Vagina (tissue), 2 donors: ENCODE data around the gene CSNK2A1. TPM values are rescaled to one million over a fixed set of nuclear protein-coding genes. Genes with fewer than 3 reads are reported as not detected.
A peak's percentile ranks its signal among the peaks of the same experiment; 100 is the strongest.

Source experiments
- DNase-seq, 2 donors: peaks; one replicate each; pipeline ENCODE4 v3.0.0-alpha.2; 2017; ENCODE audit errors: extremely low spot score in 2 of 2
- H3K27ac ChIP-seq: fragments of 200-600 bp; sonication (generic); one replicate; pipeline ENCODE4 v1.5.1; 2019
- H3K27me3 ChIP-seq: fragments of 200-600 bp; sonication (generic); one replicate; pipeline ENCODE4 v1.5.1; 2019
- H3K36me3 ChIP-seq, 2 donors: fragments of 200-600 bp; sonication (generic); one replicate each; pipeline ENCODE4 v1.5.1; 2017 to 2019
- H3K4me1 ChIP-seq: fragments of 200-600 bp; sonication (generic); one replicate; pipeline ENCODE4 v1.5.1; 2019
- H3K4me3 ChIP-seq, 2 donors: fragments of 200-600 bp; sonication (generic); 1 replicate in 1 of 2; 2 replicates in 1 of 2; pipeline ENCODE4 v1.5.1; 2016 to 2019
- H3K9me3 ChIP-seq: fragments of 200-600 bp; sonication (generic); one replicate; pipeline ENCODE4 v1.5.1; 2019
- POLR2A ChIP-seq, 2 donors: fragments of 450-650 bp; IDR thresholded peaks; one replicate each; pipeline ENCODE4 v1.6.1; 2017; ENCODE audit warnings: antibody characterized with exemption in 2 of 2, mild to moderate bottlenecking in 2 of 2, moderate library complexity in 2 of 2
- POLR2AphosphoS5 ChIP-seq, 2 donors: sonication (generic); formaldehyde crosslinking; IDR thresholded peaks; one replicate each; pipeline ENCODE4 v1.9.0; 2017; ENCODE audit warnings: antibody characterized with exemption in 2 of 2, mild to moderate bottlenecking in 2 of 2, low read depth in 1 of 2; ENCODE audit not compliant: insufficient read depth in 1 of 2
- intact Hi-C: fragments of 100-400 bp; cut with DNase I; formaldehyde crosslinking; loops from one replicate; pipeline ENCODE4 v1.15.1; 2023
- total RNA-seq: library from RNA; depleted of rRNA; stranded (reverse); fragments of >200 nt; gene quantifications from one replicate; pipeline ENCODE4 v1.2.3, GENCODE V29; 2016
- TF ChIP-seq, protein P1 (sequence below), 3 experiments: fragments of 450-650 bp in 2 of 3; fragments of 200-600 bp in 1 of 3; sonication (generic) in 1 of 3; IDR thresholded peaks; one replicate each; pipeline ENCODE4 v1.5.1; 2017 to 2019; ENCODE audit warnings: antibody characterized with exemption in 3 of 3, mild to moderate bottlenecking in 2 of 3, moderate library complexity in 2 of 3

The CSNK2A1 gene
- 70.0 TPM for total RNA-seq

DNA sequence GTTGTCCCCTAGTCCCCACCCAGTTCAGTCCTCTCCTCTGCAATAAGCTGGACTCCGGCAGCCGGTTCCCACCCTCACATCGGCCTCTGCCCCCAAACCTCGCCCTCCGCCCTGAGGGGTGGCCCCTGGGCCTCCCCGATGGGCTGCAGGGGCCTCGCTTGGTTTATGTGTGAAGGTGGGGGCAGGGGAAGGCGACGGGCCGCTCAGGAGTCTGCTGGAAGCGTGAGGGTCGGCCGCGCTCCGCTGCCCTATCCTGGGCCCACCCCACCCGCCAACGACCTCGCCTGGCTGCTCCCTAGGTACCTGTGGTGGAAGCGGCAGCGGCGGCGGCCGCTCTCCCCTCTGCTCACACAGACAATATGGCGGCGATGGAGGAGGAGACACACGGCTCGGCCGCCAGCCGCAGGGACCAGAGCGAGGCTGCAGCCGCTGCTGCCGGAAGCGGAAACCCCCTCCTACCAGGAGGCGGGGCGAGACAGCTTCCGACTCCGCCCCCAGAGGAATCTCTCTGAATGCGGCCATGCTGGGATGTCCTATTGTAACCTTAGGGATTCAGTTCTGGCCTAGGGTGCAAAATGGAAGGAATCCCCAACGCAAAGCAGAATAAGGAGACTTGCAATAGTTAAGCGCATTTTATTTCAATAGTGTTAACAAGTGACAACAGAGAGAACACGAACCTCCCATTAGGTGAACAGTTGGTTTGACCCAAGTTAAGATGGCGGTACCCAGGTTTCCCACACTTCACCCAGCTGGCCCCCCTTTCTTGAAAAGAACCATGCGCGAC, at the start of gene CSNK2A1:
TSS of gene CSNK2A1 (minus strand) at position 422 of the 784 bp plus-strand sequence. CDS start 35,239 bp downstream, outside the sequence.
- Histone ChIP-seq H3K4me1 (peaks cover 47% of the 10 kb centered on the region), H3K27me3 (no peaks in the 10 kb centered on the region), H3K4me3 (peak within 1 kb of the TSS; percentile 84 to 87), H3K9me3 (no peaks in the 10 kb centered on the region), H3K27ac (peak within 1 kb of the TSS; percentile 94), H3K36me3 (no peaks in the 10 kb centered on the region)
- TF ChIP-seq POLR2A (IDR thresholded peaks at IDR 0.05) (peak in 1 of 2 donors; percentile 79), POLR2AphosphoS5 (IDR thresholded peaks at IDR 0.05; ENCODE audit: insufficient read depth in 1 of 2, low read depth in 1 of 2) (peak; percentile 95 to 97)
- TF ChIP-seq, protein P1, sequence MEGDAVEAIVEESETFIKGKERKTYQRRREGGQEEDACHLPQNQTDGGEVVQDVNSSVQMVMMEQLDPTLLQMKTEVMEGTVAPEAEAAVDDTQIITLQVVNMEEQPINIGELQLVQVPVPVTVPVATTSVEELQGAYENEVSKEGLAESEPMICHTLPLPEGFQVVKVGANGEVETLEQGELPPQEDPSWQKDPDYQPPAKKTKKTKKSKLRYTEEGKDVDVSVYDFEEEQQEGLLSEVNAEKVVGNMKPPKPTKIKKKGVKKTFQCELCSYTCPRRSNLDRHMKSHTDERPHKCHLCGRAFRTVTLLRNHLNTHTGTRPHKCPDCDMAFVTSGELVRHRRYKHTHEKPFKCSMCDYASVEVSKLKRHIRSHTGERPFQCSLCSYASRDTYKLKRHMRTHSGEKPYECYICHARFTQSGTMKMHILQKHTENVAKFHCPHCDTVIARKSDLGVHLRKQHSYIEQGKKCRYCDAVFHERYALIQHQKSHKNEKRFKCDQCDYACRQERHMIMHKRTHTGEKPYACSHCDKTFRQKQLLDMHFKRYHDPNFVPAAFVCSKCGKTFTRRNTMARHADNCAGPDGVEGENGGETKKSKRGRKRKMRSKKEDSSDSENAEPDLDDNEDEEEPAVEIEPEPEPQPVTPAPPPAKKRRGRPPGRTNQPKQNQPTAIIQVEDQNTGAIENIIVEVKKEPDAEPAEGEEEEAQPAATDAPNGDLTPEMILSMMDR (IDR thresholded peaks at IDR 0.05) = no peak
- peak in 1 of 2 donors; percentile 94 for DNase-seq
- intact Hi-C loops = no loop called here

GRCh38 chr20:592506-592905, 48.9 kb upstream of the CSNK2A1 start:
- Histone ChIP-seq H3K36me3 (no peaks in the 10 kb centered on the region), H3K4me3 (no peak overlapping the region), H3K27me3 (no peaks in the 10 kb centered on the region), H3K9me3 (no peaks in the 10 kb centered on the region), H3K27ac (no peak overlapping the region), H3K4me1 (no peaks in the 10 kb centered on the region)
- no peak for DNase-seq
- intact Hi-C loops = no loop called here
- TF ChIP-seq, protein P1 (IDR thresholded peaks at IDR 0.05) = no peak
- no peak for TF ChIP-seq POLR2AphosphoS5 (IDR thresholded peaks at IDR 0.05; ENCODE audit: insufficient read depth in 1 of 2, low read depth in 1 of 2)
- TF ChIP-seq POLR2A (IDR thresholded peaks at IDR 0.05) = no peak

DNA sequence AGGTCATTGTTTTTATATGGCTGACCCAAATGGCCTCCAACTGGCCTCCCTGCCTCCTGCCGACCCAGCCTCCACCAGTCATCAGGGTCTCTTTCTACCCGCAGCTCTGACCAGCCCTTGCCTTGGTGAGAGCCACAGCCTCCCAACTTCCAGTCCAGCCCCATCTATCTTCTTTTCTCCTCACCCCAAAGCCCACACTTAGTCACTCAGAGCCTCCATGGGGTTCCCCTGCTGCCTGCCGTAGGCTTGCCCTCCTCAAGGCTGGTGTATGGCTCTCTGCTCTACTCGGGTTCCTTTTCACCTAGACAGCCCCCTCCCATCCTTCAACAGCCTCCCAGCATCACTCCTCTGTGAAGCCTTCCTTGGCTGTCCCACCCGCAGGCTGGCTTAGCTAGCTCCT, 48.4 kb upstream of the CSNK2A1 start:
- H3K27me3 ChIP-seq = no peaks in the 10 kb centered on the region
- no peaks in the 10 kb centered on the region for H3K4me1 ChIP-seq
- no peak for TF ChIP-seq POLR2AphosphoS5 (IDR thresholded peaks at IDR 0.05; ENCODE audit: insufficient read depth in 1 of 2, low read depth in 1 of 2)
- TF ChIP-seq, protein P1 (IDR thresholded peaks at IDR 0.05) = no peak
- TF ChIP-seq POLR2A (IDR thresholded peaks at IDR 0.05) = no peak
- H3K9me3 ChIP-seq = no peaks in the 10 kb centered on the region
- no peak for DNase-seq
- intact Hi-C loops = no loop called here
- no peaks in the 10 kb centered on the region for H3K36me3 ChIP-seq
- H3K27ac ChIP-seq = no peak overlapping the region
- no peak overlapping the region for H3K4me3 ChIP-seq

GRCh38 chr20:588932-589672, 45.5 kb upstream of the CSNK2A1 start:
- intact Hi-C loops = no loop called here
- Histone ChIP-seq H3K4me1 (no peaks in the 10 kb centered on the region), H3K27me3 (no peaks in the 10 kb centered on the region), H3K27ac (no peak overlapping the region), H3K36me3 (no peaks in the 10 kb centered on the region), H3K9me3 (no peaks in the 10 kb centered on the region), H3K4me3 (no peak overlapping the region)
- no peak for DNase-seq
- no peak for TF ChIP-seq POLR2A (IDR thresholded peaks at IDR 0.05)
- TF ChIP-seq POLR2AphosphoS5 (IDR thresholded peaks at IDR 0.05; ENCODE audit: insufficient read depth in 1 of 2, low read depth in 1 of 2) = no peak
- TF ChIP-seq, protein P1 (IDR thresholded peaks at IDR 0.05) = no peak
